ENCODE measurements around the gene IRAK1BP1. TPM values are rescaled to one million over a fixed set of nuclear protein-coding genes. Genes with fewer than 3 reads are reported as not detected.
"Not testable (repeated sequence)": the region's sequence is repeated elsewhere in the genome, so short reads cannot be mapped to it uniquely, and the experiment has no call there.

IRAK1BP1 gene
- total and polyA plus RNA-seq, 2 donors = 3.8 to 6.2 TPM

- H3K4me3 ChIP-seq (ENCODE audit: low read length in 2 of 2) = no peak overlapping the region
- no peaks in the 10 kb centered on the region for H3K4me1 ChIP-seq (ENCODE audit: control insufficient read depth in 2 of 2, insufficient read depth in 2 of 2, low read length in 2 of 2)
- no peaks in the 10 kb centered on the region for H3K9me3 ChIP-seq (ENCODE audit: control insufficient read depth in 2 of 2, insufficient read depth in 1 of 2, low read length in 1 of 2)
- H3K27me3 ChIP-seq (ENCODE audit: control insufficient read depth in 2 of 2, insufficient read depth in 1 of 2, low read length in 1 of 2) = no peaks in the 10 kb centered on the region
- H3K27ac ChIP-seq (ENCODE audit: low read depth in 1 of 2, low read length in 1 of 2) = no peak overlapping the region
- H3K36me3 ChIP-seq (ENCODE audit: control insufficient read depth in 2 of 2, insufficient read depth in 2 of 2, low read length in 1 of 2) = no peaks in the 10 kb centered on the region
- no peak for DNase-seq (ENCODE audit: low read depth in 6 of 9, low spot score in 9 of 9)
These were observed 26.2 kb upstream of the IRAK1BP1 start for GRCh38 chr6:78841111-78841510.

- no peaks in the 10 kb centered on the region for H3K9me3 ChIP-seq (ENCODE audit: control insufficient read depth in 2 of 2, insufficient read depth in 1 of 2, low read length in 1 of 2)
- DNase-seq (ENCODE audit: low read depth in 6 of 9, low spot score in 9 of 9) = no peak
- H3K36me3 ChIP-seq (ENCODE audit: control insufficient read depth in 2 of 2, insufficient read depth in 2 of 2, low read length in 1 of 2) = no peaks in the 10 kb centered on the region
- H3K4me3 ChIP-seq (ENCODE audit: low read length in 2 of 2) = no peak overlapping the region
- H3K4me1 ChIP-seq (ENCODE audit: control insufficient read depth in 2 of 2, insufficient read depth in 2 of 2, low read length in 2 of 2) = no peaks in the 10 kb centered on the region
- H3K27ac ChIP-seq (ENCODE audit: low read depth in 1 of 2, low read length in 1 of 2) = no peak overlapping the region
- H3K27me3 ChIP-seq (ENCODE audit: control insufficient read depth in 2 of 2, insufficient read depth in 1 of 2, low read length in 1 of 2) = no peaks in the 10 kb centered on the region
These were observed 24.4 kb upstream of the IRAK1BP1 start for GRCh38 chr6:78842953-78843352.

- H3K9me3 ChIP-seq (ENCODE audit: control insufficient read depth in 2 of 2, insufficient read depth in 1 of 2, low read length in 1 of 2) = no peaks in the 10 kb centered on the region
- no peaks in the 10 kb centered on the region for H3K4me1 ChIP-seq (ENCODE audit: control insufficient read depth in 2 of 2, insufficient read depth in 2 of 2, low read length in 2 of 2)
- H3K4me3 ChIP-seq (ENCODE audit: low read length in 2 of 2) = no peak overlapping the region
- H3K36me3 ChIP-seq (ENCODE audit: control insufficient read depth in 2 of 2, insufficient read depth in 2 of 2, low read length in 1 of 2) = no peaks in the 10 kb centered on the region
- H3K27me3 ChIP-seq (ENCODE audit: control insufficient read depth in 2 of 2, insufficient read depth in 1 of 2, low read length in 1 of 2) = no peaks in the 10 kb centered on the region
- DNase-seq (ENCODE audit: low read depth in 6 of 9, low spot score in 9 of 9) = no peak
- 84% methylated on average over 2 of the region's 2 CpGs for WGBS
- H3K27ac ChIP-seq (ENCODE audit: low read depth in 1 of 2, low read length in 1 of 2) = no peak overlapping the region
These were observed 22.5 kb upstream of the IRAK1BP1 start for GRCh38 chr6:78844899-78845298.

- no peak overlapping the region for H3K27ac ChIP-seq (ENCODE audit: low read depth in 1 of 2, low read length in 1 of 2)
- 92% methylated on average over 1 of the region's 1 CpG for WGBS
- no peaks in the 10 kb centered on the region for H3K9me3 ChIP-seq (ENCODE audit: control insufficient read depth in 2 of 2, insufficient read depth in 1 of 2, low read length in 1 of 2)
- H3K4me3 ChIP-seq (ENCODE audit: low read length in 2 of 2) = no peak overlapping the region
- no peaks in the 10 kb centered on the region for H3K4me1 ChIP-seq (ENCODE audit: control insufficient read depth in 2 of 2, insufficient read depth in 2 of 2, low read length in 2 of 2)
- H3K36me3 ChIP-seq (ENCODE audit: control insufficient read depth in 2 of 2, insufficient read depth in 2 of 2, low read length in 1 of 2) = no peaks in the 10 kb centered on the region
- no peak for DNase-seq (ENCODE audit: low read depth in 6 of 9, low spot score in 9 of 9)
- H3K27me3 ChIP-seq (ENCODE audit: control insufficient read depth in 2 of 2, insufficient read depth in 1 of 2, low read length in 1 of 2) = no peaks in the 10 kb centered on the region
These were observed 21.8 kb upstream of the IRAK1BP1 start for GRCh38 chr6:78845567-78845966.

- no peak for DNase-seq (ENCODE audit: low read depth in 6 of 9, low spot score in 9 of 9)
- H3K9me3 ChIP-seq (ENCODE audit: control insufficient read depth in 2 of 2, insufficient read depth in 1 of 2, low read length in 1 of 2) = no peaks in the 10 kb centered on the region
- no peaks in the 10 kb centered on the region for H3K4me1 ChIP-seq (ENCODE audit: control insufficient read depth in 2 of 2, insufficient read depth in 2 of 2, low read length in 2 of 2)
- H3K27me3 ChIP-seq (ENCODE audit: control insufficient read depth in 2 of 2, insufficient read depth in 1 of 2, low read length in 1 of 2) = no peaks in the 10 kb centered on the region
- no peak overlapping the region for H3K27ac ChIP-seq (ENCODE audit: low read depth in 1 of 2, low read length in 1 of 2)
- H3K4me3 ChIP-seq (ENCODE audit: low read length in 2 of 2) = no peak overlapping the region
- H3K36me3 ChIP-seq (ENCODE audit: control insufficient read depth in 2 of 2, insufficient read depth in 2 of 2, low read length in 1 of 2) = no peaks in the 10 kb centered on the region
These were observed 16.7 kb upstream of the IRAK1BP1 start for GRCh38 chr6:78850621-78851020.

- no peaks in the 10 kb centered on the region for H3K36me3 ChIP-seq (ENCODE audit: control insufficient read depth in 2 of 2, insufficient read depth in 2 of 2, low read length in 1 of 2)
- H3K4me3 ChIP-seq (ENCODE audit: low read length in 2 of 2) = no peak overlapping the region
- no peaks in the 10 kb centered on the region for H3K4me1 ChIP-seq (ENCODE audit: control insufficient read depth in 2 of 2, insufficient read depth in 2 of 2, low read length in 2 of 2)
- no peak for DNase-seq (ENCODE audit: low read depth in 6 of 9, low spot score in 9 of 9)
- H3K27me3 ChIP-seq (ENCODE audit: control insufficient read depth in 2 of 2, insufficient read depth in 1 of 2, low read length in 1 of 2) = no peaks in the 10 kb centered on the region
- no peak overlapping the region for H3K27ac ChIP-seq (ENCODE audit: low read depth in 1 of 2, low read length in 1 of 2)
- H3K9me3 ChIP-seq (ENCODE audit: control insufficient read depth in 2 of 2, insufficient read depth in 1 of 2, low read length in 1 of 2) = no peaks in the 10 kb centered on the region
These were observed 16.2 kb upstream of the IRAK1BP1 start for GRCh38 chr6:78851156-78851555.

GRCh38 chr6:78854546-78854945 lies 12.8 kb upstream of the IRAK1BP1 start:
- H3K4me1 ChIP-seq (ENCODE audit: control insufficient read depth in 2 of 2, insufficient read depth in 2 of 2, low read length in 2 of 2) = no peaks in the 10 kb centered on the region
- H3K27ac ChIP-seq (ENCODE audit: low read depth in 1 of 2, low read length in 1 of 2) = no peak overlapping the region
- no peaks in the 10 kb centered on the region for H3K36me3 ChIP-seq (ENCODE audit: control insufficient read depth in 2 of 2, insufficient read depth in 2 of 2, low read length in 1 of 2)
- H3K4me3 ChIP-seq (ENCODE audit: low read length in 2 of 2) = no peak overlapping the region
- WGBS = 92% methylated on average over 9 of the region's 9 CpGs
- H3K27me3 ChIP-seq (ENCODE audit: control insufficient read depth in 2 of 2, insufficient read depth in 1 of 2, low read length in 1 of 2) = no peaks in the 10 kb centered on the region
- no peak for DNase-seq (ENCODE audit: low read depth in 6 of 9, low spot score in 9 of 9)
- H3K9me3 ChIP-seq (ENCODE audit: control insufficient read depth in 2 of 2, insufficient read depth in 1 of 2, low read length in 1 of 2) = no peaks in the 10 kb centered on the region

GRCh38 chr6:78858339-78858938 lies 8.9 kb upstream of the IRAK1BP1 start:
- not testable (repeated sequence) for H3K9me3 ChIP-seq (ENCODE audit: control insufficient read depth in 2 of 2, insufficient read depth in 1 of 2, low read length in 1 of 2); H3K36me3 ChIP-seq (ENCODE audit: control insufficient read depth in 2 of 2, insufficient read depth in 2 of 2, low read length in 1 of 2); DNase-seq (ENCODE audit: low read depth in 6 of 9, low spot score in 9 of 9); H3K4me3 ChIP-seq (ENCODE audit: low read length in 2 of 2); H3K4me1 ChIP-seq (ENCODE audit: control insufficient read depth in 2 of 2, insufficient read depth in 2 of 2, low read length in 2 of 2); H3K27ac ChIP-seq (ENCODE audit: low read depth in 1 of 2, low read length in 1 of 2); H3K27me3 ChIP-seq (ENCODE audit: control insufficient read depth in 2 of 2, insufficient read depth in 1 of 2, low read length in 1 of 2)
- WGBS = 97% methylated on average over 7 of the region's 8 CpGs

GRCh38 chr6:78861509-78861908 lies 5.8 kb upstream of the IRAK1BP1 start:
- 92% methylated on average over 2 of the region's 2 CpGs for WGBS
- DNase-seq (ENCODE audit: low read depth in 6 of 9, low spot score in 9 of 9) = no peak
- Histone ChIP-seq H3K4me1 (ENCODE audit: control insufficient read depth in 2 of 2, insufficient read depth in 2 of 2, low read length in 2 of 2) (peaks cover 0 to 2% of the 10 kb centered on the region in 2 donors), H3K9me3 (ENCODE audit: control insufficient read depth in 2 of 2, insufficient read depth in 1 of 2, low read length in 1 of 2) (no peaks in the 10 kb centered on the region), H3K36me3 (ENCODE audit: control insufficient read depth in 2 of 2, insufficient read depth in 2 of 2, low read length in 1 of 2) (no peaks in the 10 kb centered on the region), H3K27ac (ENCODE audit: low read depth in 1 of 2, low read length in 1 of 2) (no peak overlapping the region), H3K4me3 (ENCODE audit: low read length in 2 of 2) (no peak overlapping the region), H3K27me3 (ENCODE audit: control insufficient read depth in 2 of 2, insufficient read depth in 1 of 2, low read length in 1 of 2) (no peaks in the 10 kb centered on the region)

GRCh38 chr6:78863576-78863975 lies 3.8 kb upstream of the IRAK1BP1 start:
- no peaks in the 10 kb centered on the region for H3K9me3 ChIP-seq (ENCODE audit: control insufficient read depth in 2 of 2, insufficient read depth in 1 of 2, low read length in 1 of 2)
- no peaks in the 10 kb centered on the region for H3K27me3 ChIP-seq (ENCODE audit: control insufficient read depth in 2 of 2, insufficient read depth in 1 of 2, low read length in 1 of 2)
- 91% methylated on average over 2 of the region's 2 CpGs for WGBS
- peaks cover 0 to 3% of the 10 kb centered on the region in 2 donors for H3K4me1 ChIP-seq (ENCODE audit: control insufficient read depth in 2 of 2, insufficient read depth in 2 of 2, low read length in 2 of 2)
- no peak overlapping the region for H3K4me3 ChIP-seq (ENCODE audit: low read length in 2 of 2)
- no peaks in the 10 kb centered on the region for H3K36me3 ChIP-seq (ENCODE audit: control insufficient read depth in 2 of 2, insufficient read depth in 2 of 2, low read length in 1 of 2)
- no peak for DNase-seq (ENCODE audit: low read depth in 6 of 9, low spot score in 9 of 9)
- no peak overlapping the region for H3K27ac ChIP-seq (ENCODE audit: low read depth in 1 of 2, low read length in 1 of 2)
